Measurements from ENCODE around the gene EXOC3L4. TPM values are rescaled to one million over a fixed set of nuclear protein-coding genes. Genes with fewer than 3 reads are reported as not detected.

EXOC3L4 gene
- total and polyA plus RNA-seq, 2 of the 8 experiments (the other 6 are each of a cell fraction or from before 2014, with no cell fraction given), result 0.45 to 0.57 TPM

- Histone ChIP-seq H3K23me2 (ENCODE audit: low read depth, low read length) (no peaks in the 10 kb centered on the region), H3K4me1 (replicated peaks in 1 of 4; ENCODE audit: control insufficient read depth in 3 of 4, insufficient read depth in 4 of 4, low read length in 3 of 4) (peaks cover 0 to 23% (median 14%) of the 10 kb centered on the region in 4 experiments; a peak in 6 of 7 replicates), H3K4ac (replicated peaks; ENCODE audit: insufficient read length, low read depth, low read length) (no peak overlapping the region), H2AFZ (ENCODE audit: low read length) (no peak overlapping the region), H3K18ac (ENCODE audit: extremely low read depth, low read length) (no peak overlapping the region; the same call in 1 of the 2 replicates), H2BK120ac (replicated peaks; ENCODE audit: low read depth, low read length) (no peak overlapping the region), H2BK12ac (ENCODE audit: low read depth, low read length) (peak overlapping the region; percentile 92; the same call in 1 of the 2 replicates), H3K56ac (replicated peaks; ENCODE audit: insufficient read length, low read depth, low read length) (no peak overlapping the region), H3K36me3 (ENCODE audit: control insufficient read depth in 2 of 4, insufficient read depth in 4 of 4, low read length in 3 of 4) (no peaks in the 10 kb centered on the region), H4K5ac (ENCODE audit: insufficient read length, low read depth, low read length) (no peak overlapping the region), H4K20me1 (replicated peaks in 1 of 2; ENCODE audit: control insufficient read depth in 1 of 2, insufficient read depth in 2 of 2, low read length in 2 of 2) (no peaks in the 10 kb centered on the region), H3K9me3 (ENCODE audit: insufficient read depth in 2 of 2, low read depth in 1 of 2, low read length in 1 of 2) (no peaks in the 10 kb centered on the region), H3K4me3 (ENCODE audit: extremely low read depth in 1 of 4, insufficient read depth in 2 of 4, low read depth in 3 of 4, low read length in 4 of 4) (no peak overlapping the region), H2BK20ac (ENCODE audit: low read length) (peak overlapping the region; percentile 72; the same call in 1 of the 2 replicates), H2BK15ac (ENCODE audit: low read length) (peak overlapping the region; percentile 46; the same call in 1 of the 2 replicates), H3K79me1 (ENCODE audit: low read depth, low read length) (no peaks in the 10 kb centered on the region), H2BK5ac (ENCODE audit: low read depth, low read length) (peak overlapping the region; percentile 66; the same call in 1 of the 2 replicates), H3K23ac (ENCODE audit: insufficient read length) (no peak overlapping the region), H3K79me2 (ENCODE audit: control insufficient read depth in 1 of 2, insufficient read depth in 2 of 2, low read length in 2 of 2) (no peaks in the 10 kb centered on the region), H3K4me2 (ENCODE audit: insufficient read depth in 1 of 2, low read depth in 2 of 2, low read length in 2 of 2) (no peak overlapping the region), H3K14ac (ENCODE audit: insufficient read length) (no peak overlapping the region), H4K8ac (ENCODE audit: extremely low read depth, insufficient read depth, low read length) (no peak overlapping the region), H4K91ac (replicated peaks; ENCODE audit: insufficient read length, low read length) (no peak overlapping the region), H3K9ac (replicated peaks in 1 of 4; ENCODE audit: extremely low read depth in 1 of 4, low read depth in 3 of 4, low read length in 3 of 4) (no peak overlapping the region), H2AK5ac (ENCODE audit: low read depth, low read length) (peak overlapping the region; percentile 24; the same call in 1 of the 2 replicates), H3K27me3 (replicated peaks in 1 of 4; ENCODE audit: control insufficient read depth in 3 of 4, extremely low read depth in 1 of 4, insufficient read depth in 3 of 4, low read length in 3 of 4) (peaks cover 0 to 2% (median 1%) of the 10 kb centered on the region in 4 experiments; a peak in 5 of 7 replicates), H3K27ac (ENCODE audit: low read depth, low read length) (no peak overlapping the region)
- 57% methylated on average over 4 of the region's 4 CpGs; no CpG with 5 or more reads in 1 of the 2 experiments for WGBS, 2 experiments (ENCODE audit: extremely low coverage in 1 of 2, insufficient coverage in 1 of 2, insufficient read length in 1 of 2, insufficient replicate concordance in 2 of 2, low coverage in 1 of 2, low lambda C conversion rate in 2 of 2, missing lambda C conversion rate in 1 of 2)
- POLR2A ChIA-PET (ENCODE audit: partially characterized antibody), result interaction anchor here (1.2 kb wide), 1 partner anchor 238 kb away, joined by 4 read pairs; the partner anchor contains the start of gene EIF5
- FAIRE-seq (no peak), DNase-seq (ENCODE audit: low read depth in 1 of 2, low spot score in 2 of 2) (no peak)
- TF ChIP-seq HDAC2 (IDR thresholded peaks at IDR 0.05; ENCODE audit: borderline replicate concordance in 1 of 2, low read depth in 2 of 2, low read length in 2 of 2) (no peak), SIRT6 (IDR thresholded peaks at IDR 0.05; ENCODE audit: low read length) (no peak), SRF (IDR thresholded peaks at IDR 0.05; ENCODE audit: low read depth, low read length) (no peak), YY1 (IDR thresholded peaks at IDR 0.05; ENCODE audit: low read depth, low read length) (peak; percentile 56; the same call in 1 of the 2 replicates), SP1 (IDR thresholded peaks at IDR 0.05; ENCODE audit: low read depth, low read length) (no peak), POU5F1 (IDR thresholded peaks at IDR 0.05; ENCODE audit: low read depth, low read length) (no peak)
- CTCF ChIA-PET (ENCODE audit: partially characterized antibody), result interaction anchor here (0.8 to 5.4 kb wide), 13 partner anchors 9 to 196 kb away, joined by 3 to 58 read pairs (median 5); no protein-coding TSS in a partner anchor
Measured at GRCh38 chr14:103096387-103096786, 1.9 kb downstream of the EXOC3L4 start.

All from H1 (cell line).